ENCODE data around the gene DSCAM.

- TF ChIP-seq EZH2 (IDR thresholded peaks at IDR 0.05; ENCODE audit: insufficient read depth, poor library complexity, severe bottlenecking) = no peak
- TF ChIP-seq EZH2phosphoT487 (IDR thresholded peaks at IDR 0.05; ENCODE audit: insufficient read depth, low read depth) = no peak
Measured at GRCh38 chr21:40029888-40030287, 817.1 kb downstream of the DSCAM start.
